HepG2 (cell line): ENCODE data around the gene MEGF6. TPM values are rescaled to one million over a fixed set of nuclear protein-coding genes. Genes with fewer than 3 reads are reported as not detected.
A peak's percentile ranks its signal among the peaks of the same experiment; 100 is the strongest.

Source experiments
- ATAC-seq: fragments of 200-7000 bp; cut with Tn5 transposase; 3 replicates; pipeline ENCODE4 v1.9.1; 2020; ENCODE audit warnings: mild to moderate bottlenecking, moderate library complexity
- BruUV-seq: library from RNA; stranded (reverse); fragments of 400-500 nt; replicated peaks from 2 replicates; lab custom pipeline; 2021; lab: Mats Ljungman, UMichigan
- CTCF ChIA-PET: fragments of 300-600 bp; formaldehyde crosslinking; extraction: SDS; loops from one replicate; lab custom pipeline; 2021; ENCODE audit warnings: low total read pairs, inconsistent platforms, low intra/inter-chr PET ratio; lab: Yijun Ruan, JAX
- POLR2A ChIA-PET: fragments of 350-600 bp; sonication (Branson Sonifier 250); formaldehyde crosslinking; loops from one replicate; lab custom pipeline; 2020; ENCODE audit warnings: antibody characterized with exemption, inconsistent platforms; lab: Yijun Ruan, JAX
- DNase-seq: peaks from one replicate; pipeline ENCODE4 v3.0.0-alpha.2; 2015; ENCODE audit warnings: low spot score
- FAIRE-seq: peaks from 3 replicates; lab custom pipeline; 2011; peaks lifted over from hg19 to GRCh38; lab: Jason Lieb, UNC
- H2AFZ ChIP-seq: one replicate; pipeline ENCODE4 v1.6.1; 2011; ENCODE audit warnings: low read length, inconsistent platforms
- H3K27ac ChIP-seq: fragments of 300-600 bp; 3 replicates; pipeline ENCODE4 v1.8.0; 2011; ENCODE audit warnings: mixed run types, mild to moderate bottlenecking, mixed read lengths, low read length, inconsistent platforms; ENCODE audit not compliant: insufficient read depth; ENCODE audit errors: extremely low read length
- H3K27me3 ChIP-seq, 2 experiments: fragments of 200-600 bp in 1 of 2; 2 replicates in 1 of 2; 3 replicates in 1 of 2; pipeline versions ENCODE4 v1.6.0 to v1.8.0; 2011; ENCODE audit warnings: low read length in 2 of 2, mild to moderate bottlenecking in 2 of 2, moderate library complexity in 2 of 2, inconsistent platforms in 1 of 2; ENCODE audit not compliant: insufficient read depth in 2 of 2, control insufficient read depth in 1 of 2
- H3K36me3 ChIP-seq, 2 experiments: fragments of 200-600 bp in 1 of 2; replicated peaks in 1 of 2; 2 replicates in 1 of 2; 3 replicates in 1 of 2; pipeline versions ENCODE4 v1.5.1 to v1.8.0; 2011; ENCODE audit warnings: low read length in 2 of 2, inconsistent platforms in 1 of 2; ENCODE audit not compliant: insufficient read depth in 2 of 2, control insufficient read depth in 1 of 2
- H3K4me1 ChIP-seq: 2 replicates; pipeline ENCODE4 v1.5.1; 2012; ENCODE audit warnings: low read length, inconsistent platforms; ENCODE audit not compliant: insufficient read depth
- H3K4me2 ChIP-seq: 2 replicates; pipeline ENCODE4 v1.6.0; 2011; ENCODE audit warnings: low read depth, low read length, inconsistent platforms
- H3K4me3 ChIP-seq, 3 experiments: fragments of 200-600 bp in 1 of 3; sonication (generic), shearing (Covaris generic) in 1 of 3; replicated peaks in 1 of 3; 2 replicates each; pipeline ENCODE4 v1.5.1; 2011 to 2016; ENCODE audit warnings: low read length in 3 of 3, inconsistent platforms in 2 of 3, low read depth in 2 of 3, mild to moderate bottlenecking in 2 of 3, control low read depth in 1 of 3, mixed read lengths in 1 of 3; ENCODE audit not compliant: insufficient read depth in 1 of 3
- H3K79me2 ChIP-seq: one replicate; pipeline ENCODE4 v1.6.1; 2011; ENCODE audit warnings: low read length, inconsistent platforms; ENCODE audit not compliant: insufficient read depth
- H3K9ac ChIP-seq: 2 replicates; pipeline ENCODE4 v1.6.0; 2011; ENCODE audit warnings: mild to moderate bottlenecking, low read depth, low read length, inconsistent platforms; ENCODE audit not compliant: insufficient read depth
- H3K9me3 ChIP-seq: 2 replicates; pipeline ENCODE4 v1.5.1; 2012; ENCODE audit warnings: mild to moderate bottlenecking, low read length
- H4K20me1 ChIP-seq: 2 replicates; pipeline ENCODE4 v1.6.0; 2011; ENCODE audit warnings: inconsistent platforms, mild to moderate bottlenecking, low read length, moderate library complexity; ENCODE audit not compliant: insufficient read depth
- AGO2 ChIP-seq: fragments of 200-400 bp; formaldehyde crosslinking; optimal IDR thresholded peaks from 2 replicates; pipeline ENCODE3; 2017; ENCODE audit warnings: mild to moderate bottlenecking, low read depth, low read length, moderate library complexity
- DR1 ChIP-seq: sonication (generic); formaldehyde crosslinking; IDR thresholded peaks from 2 replicates; pipeline ENCODE4 v1.8.0; 2021; ENCODE audit warnings: mild to moderate bottlenecking, missing genetic modification reagents, inconsistent platforms
- GATA4 ChIP-seq: sonication (generic); IDR thresholded peaks from 2 replicates; pipeline ENCODE4 v1.6.1; 2016; ENCODE audit warnings: antibody characterized with exemption, low read depth, borderline replicate concordance
- KDM5B ChIP-seq: sonication (generic); formaldehyde crosslinking; IDR thresholded peaks from 2 replicates; pipeline ENCODE4 v1.4.0; 2020; ENCODE audit warnings: missing genetic modification reagents, mild to moderate bottlenecking, borderline replicate concordance
- MIXL1 ChIP-seq: IDR thresholded peaks from 2 replicates; pipeline ENCODE4 v1.6.1; 2016
- MTA3 ChIP-seq: sonication (generic); formaldehyde crosslinking; IDR thresholded peaks from 2 replicates; pipeline ENCODE4 v1.4.0; 2020; ENCODE audit warnings: missing genetic modification reagents
- RBFOX2 ChIP-seq: fragments of 200-400 bp; formaldehyde crosslinking; IDR thresholded peaks from 2 replicates; pipeline ENCODE4 v1.6.1; 2017; ENCODE audit warnings: low read depth, mild to moderate bottlenecking, low read length
- REPIN1 ChIP-seq: sonication (generic); formaldehyde crosslinking; IDR thresholded peaks from 2 replicates; pipeline ENCODE4 v1.8.0; 2022; ENCODE audit warnings: missing genetic modification reagents, low read depth, mild to moderate bottlenecking, borderline replicate concordance
- SOX5 ChIP-seq: IDR thresholded peaks from 2 replicates; pipeline ENCODE4 v1.6.1; 2016; ENCODE audit warnings: borderline replicate concordance
- ZBTB3 ChIP-seq: sonication (generic); formaldehyde crosslinking; IDR thresholded peaks from 2 replicates; pipeline ENCODE4 v1.4.0; 2020; ENCODE audit warnings: low read depth, mild to moderate bottlenecking, moderate library complexity, missing genetic modification reagents, borderline replicate concordance
- ZNF205 ChIP-seq: IDR thresholded peaks from 2 replicates; pipeline ENCODE4 v1.6.1; 2018; ENCODE audit warnings: missing biosample characterization, missing genetic modification reagents
- ZNF234 ChIP-seq: sonication (generic); formaldehyde crosslinking; conservative IDR thresholded peaks from 2 replicates; pipeline ENCODE4 v1.5.1; 2020; ENCODE audit warnings: mild to moderate bottlenecking, missing genetic modification reagents
- ZNF773 ChIP-seq: sonication (generic); formaldehyde crosslinking; IDR thresholded peaks from 2 replicates; pipeline ENCODE4 v1.4.0; 2020; ENCODE audit warnings: missing genetic modification reagents, borderline replicate concordance
- WGBS: methylation state at CpG from one replicate; pipeline ENCODE4 v1.1.6; 2017; ENCODE audit warnings: low lambda C conversion rate; 5-methylcytosine and 5-hydroxymethylcytosine counted together
- in situ Hi-C: cut with HindIII; loops from 2 replicates; pipeline ENCODE4 v1.10.0; 2017; ENCODE audit warnings: low pct_unique_long_range_greater_than_20kb; ENCODE audit not compliant: extremely low pct_ligation_motif_present
- intact Hi-C: fragments of 100-400 bp; cut with micrococcal nuclease; formaldehyde crosslinking; loops from one replicate; pipeline ENCODE4 v1.10.0; 2022; ENCODE audit not compliant: unreplicated experiment
- polyA plus RNA-seq, 8 experiments: library from polyadenylated mRNA; depleted of rRNA in 3 of 8; stranded (reverse) in 7 of 8; unstranded in 1 of 8; fragments of >200 nt; fragmentation: Illumina TruSeq in 4 of 8; extraction: Trizol in 4 of 8; gene quantifications; 2 replicates each; pipeline versions ENCODE4 v1.2.1 to v1.2.3, GENCODE V29; 2011 to 2016; ENCODE audit warnings: low read depth in 4 of 8, missing spikeins in 1 of 8, mixed read lengths in 1 of 8; ENCODE audit not compliant: insufficient read depth in 1 of 8
- total RNA-seq, 5 experiments: library from RNA; depleted of rRNA; stranded (reverse); fragments of >200 nt; fragmentation: Illumina TruSeq; extraction: Trizol; gene quantifications; 2 replicates each; pipeline ENCODE4 v1.2.3, GENCODE V29; 2016; ENCODE audit warnings: low read depth in 1 of 5
- TF ChIP-seq, protein P1 (sequence below): sonication (generic); formaldehyde crosslinking; IDR thresholded peaks from 2 replicates; pipeline ENCODE4; 2020; ENCODE audit warnings: missing genetic modification reagents, mild to moderate bottlenecking, borderline replicate concordance
- TF ChIP-seq, protein P2 (sequence below): sonication (generic); formaldehyde crosslinking; IDR thresholded peaks from 2 replicates; pipeline ENCODE4 v1.4.0; 2020; ENCODE audit warnings: missing genetic modification reagents
- TF ChIP-seq, protein P3 (sequence below): sonication (generic); formaldehyde crosslinking; IDR thresholded peaks from 2 replicates; pipeline ENCODE4 v1.4.0; 2020; ENCODE audit warnings: missing genetic modification reagents
- TF ChIP-seq, protein P4 (sequence below): IDR thresholded peaks from 2 replicates; pipeline ENCODE4 v1.6.1; 2016

MEGF6 gene
- total and polyA plus RNA-seq, 2 of the 13 experiments (the other 11 are each of a cell fraction or from before 2014, with no cell fraction given): 1.9 TPM

DNA sequence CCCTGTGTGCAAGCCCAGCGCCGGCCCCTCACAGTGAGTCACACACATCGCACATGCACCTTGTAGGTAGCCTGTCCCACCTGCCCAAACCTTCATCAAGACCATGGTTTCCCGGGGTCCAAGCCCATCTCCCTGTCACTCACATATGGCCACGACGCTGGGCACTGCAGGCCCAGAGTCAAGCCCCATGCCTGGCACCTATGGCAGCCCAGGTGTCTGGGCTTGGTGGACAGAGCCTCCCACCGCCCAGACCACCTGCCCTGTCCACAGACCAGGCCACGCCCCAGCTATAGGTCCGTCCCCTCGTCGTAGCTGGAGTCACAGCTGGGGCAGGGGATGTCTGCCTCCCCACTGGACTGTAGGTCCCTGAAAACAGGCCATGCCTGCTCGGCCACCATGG is 48.2 kb downstream of the MEGF6 start:
- no peak overlapping the region for H3K4me3 ChIP-seq
- no peaks in the 10 kb centered on the region for H3K9me3 ChIP-seq
- H3K4me1 ChIP-seq: peaks cover 6% of the 10 kb centered on the region; the same call in 1 of the 2 replicates
- FAIRE-seq (no peak), ATAC-seq (no peak), DNase-seq (no peak)
- in situ Hi-C loops (no loop called here), intact Hi-C loops (no loop called here)
- peaks cover 1 to 38% of the 10 kb centered on the region in 2 experiments; a peak in 4 of 5 replicates for H3K27me3 ChIP-seq
- no peaks in the 10 kb centered on the region for H3K36me3 ChIP-seq
- no peak overlapping the region for H3K4me2 ChIP-seq
- H3K27ac ChIP-seq: no peak overlapping the region
- H4K20me1 ChIP-seq: peaks cover 9% of the 10 kb centered on the region; the same call in 1 of the 2 replicates
- ChIA-PET CTCF (no interaction called here), POLR2A (no interaction called here)
- 57% methylated on average over 7 of the region's 12 CpGs for WGBS
- no TSS peak for BruUV-seq
- no peaks in the 10 kb centered on the region for H3K79me2 ChIP-seq
- H3K9ac ChIP-seq: no peak overlapping the region
- no peak overlapping the region for H2AFZ ChIP-seq
- TF ChIP-seq, protein P1, sequence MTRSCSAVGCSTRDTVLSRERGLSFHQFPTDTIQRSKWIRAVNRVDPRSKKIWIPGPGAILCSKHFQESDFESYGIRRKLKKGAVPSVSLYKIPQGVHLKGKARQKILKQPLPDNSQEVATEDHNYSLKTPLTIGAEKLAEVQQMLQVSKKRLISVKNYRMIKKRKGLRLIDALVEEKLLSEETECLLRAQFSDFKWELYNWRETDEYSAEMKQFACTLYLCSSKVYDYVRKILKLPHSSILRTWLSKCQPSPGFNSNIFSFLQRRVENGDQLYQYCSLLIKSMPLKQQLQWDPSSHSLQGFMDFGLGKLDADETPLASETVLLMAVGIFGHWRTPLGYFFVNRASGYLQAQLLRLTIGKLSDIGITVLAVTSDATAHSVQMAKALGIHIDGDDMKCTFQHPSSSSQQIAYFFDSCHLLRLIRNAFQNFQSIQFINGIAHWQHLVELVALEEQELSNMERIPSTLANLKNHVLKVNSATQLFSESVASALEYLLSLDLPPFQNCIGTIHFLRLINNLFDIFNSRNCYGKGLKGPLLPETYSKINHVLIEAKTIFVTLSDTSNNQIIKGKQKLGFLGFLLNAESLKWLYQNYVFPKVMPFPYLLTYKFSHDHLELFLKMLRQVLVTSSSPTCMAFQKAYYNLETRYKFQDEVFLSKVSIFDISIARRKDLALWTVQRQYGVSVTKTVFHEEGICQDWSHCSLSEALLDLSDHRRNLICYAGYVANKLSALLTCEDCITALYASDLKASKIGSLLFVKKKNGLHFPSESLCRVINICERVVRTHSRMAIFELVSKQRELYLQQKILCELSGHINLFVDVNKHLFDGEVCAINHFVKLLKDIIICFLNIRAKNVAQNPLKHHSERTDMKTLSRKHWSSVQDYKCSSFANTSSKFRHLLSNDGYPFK (CRISPR knock-in tag): no peak
- TF ChIP-seq AGO2 (peak; percentile 85), GATA4 (no peak), ZNF205 (no peak), REPIN1 (CRISPR knock-in tag) (no peak), MIXL1 (CRISPR knock-in tag) (no peak), DR1 (CRISPR knock-in tag) (no peak), KDM5B (CRISPR knock-in tag) (no peak), MTA3 (CRISPR knock-in tag) (no peak), RBFOX2 (peak; percentile 60), ZNF234 (CRISPR knock-in tag) (no peak), SOX5 (CRISPR knock-in tag) (no peak), ZNF773 (CRISPR knock-in tag) (no peak), ZBTB3 (CRISPR knock-in tag) (no peak)
- TF ChIP-seq, protein P2, sequence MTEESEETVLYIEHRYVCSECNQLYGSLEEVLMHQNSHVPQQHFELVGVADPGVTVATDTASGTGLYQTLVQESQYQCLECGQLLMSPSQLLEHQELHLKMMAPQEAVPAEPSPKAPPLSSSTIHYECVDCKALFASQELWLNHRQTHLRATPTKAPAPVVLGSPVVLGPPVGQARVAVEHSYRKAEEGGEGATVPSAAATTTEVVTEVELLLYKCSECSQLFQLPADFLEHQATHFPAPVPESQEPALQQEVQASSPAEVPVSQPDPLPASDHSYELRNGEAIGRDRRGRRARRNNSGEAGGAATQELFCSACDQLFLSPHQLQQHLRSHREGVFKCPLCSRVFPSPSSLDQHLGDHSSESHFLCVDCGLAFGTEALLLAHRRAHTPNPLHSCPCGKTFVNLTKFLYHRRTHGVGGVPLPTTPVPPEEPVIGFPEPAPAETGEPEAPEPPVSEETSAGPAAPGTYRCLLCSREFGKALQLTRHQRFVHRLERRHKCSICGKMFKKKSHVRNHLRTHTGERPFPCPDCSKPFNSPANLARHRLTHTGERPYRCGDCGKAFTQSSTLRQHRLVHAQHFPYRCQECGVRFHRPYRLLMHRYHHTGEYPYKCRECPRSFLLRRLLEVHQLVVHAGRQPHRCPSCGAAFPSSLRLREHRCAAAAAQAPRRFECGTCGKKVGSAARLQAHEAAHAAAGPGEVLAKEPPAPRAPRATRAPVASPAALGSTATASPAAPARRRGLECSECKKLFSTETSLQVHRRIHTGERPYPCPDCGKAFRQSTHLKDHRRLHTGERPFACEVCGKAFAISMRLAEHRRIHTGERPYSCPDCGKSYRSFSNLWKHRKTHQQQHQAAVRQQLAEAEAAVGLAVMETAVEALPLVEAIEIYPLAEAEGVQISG (CRISPR knock-in tag): no peak
- TF ChIP-seq, protein P3, sequence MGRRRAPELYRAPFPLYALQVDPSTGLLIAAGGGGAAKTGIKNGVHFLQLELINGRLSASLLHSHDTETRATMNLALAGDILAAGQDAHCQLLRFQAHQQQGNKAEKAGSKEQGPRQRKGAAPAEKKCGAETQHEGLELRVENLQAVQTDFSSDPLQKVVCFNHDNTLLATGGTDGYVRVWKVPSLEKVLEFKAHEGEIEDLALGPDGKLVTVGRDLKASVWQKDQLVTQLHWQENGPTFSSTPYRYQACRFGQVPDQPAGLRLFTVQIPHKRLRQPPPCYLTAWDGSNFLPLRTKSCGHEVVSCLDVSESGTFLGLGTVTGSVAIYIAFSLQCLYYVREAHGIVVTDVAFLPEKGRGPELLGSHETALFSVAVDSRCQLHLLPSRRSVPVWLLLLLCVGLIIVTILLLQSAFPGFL: no peak
- TF ChIP-seq, protein P4, sequence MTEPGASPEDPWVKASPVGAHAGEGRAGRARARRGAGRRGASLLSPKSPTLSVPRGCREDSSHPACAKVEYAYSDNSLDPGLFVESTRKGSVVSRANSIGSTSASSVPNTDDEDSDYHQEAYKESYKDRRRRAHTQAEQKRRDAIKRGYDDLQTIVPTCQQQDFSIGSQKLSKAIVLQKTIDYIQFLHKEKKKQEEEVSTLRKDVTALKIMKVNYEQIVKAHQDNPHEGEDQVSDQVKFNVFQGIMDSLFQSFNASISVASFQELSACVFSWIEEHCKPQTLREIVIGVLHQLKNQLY (CRISPR knock-in tag): no peak
